ENCODE measurements around the gene TXNIP.
"Not testable (repeated sequence)": the region's sequence is repeated elsewhere in the genome, so short reads cannot be mapped to it uniquely, and the experiment has no call there.

TXNIP gene

GRCh38 chr1:145996433-145997015, at the start of gene TXNIP:
Gene TXNIP (minus strand): TSS chr1:145996579. CDS start chr1:145996266, 313 bp downstream.
- peak; percentile 99 for DNase-seq

DNA sequence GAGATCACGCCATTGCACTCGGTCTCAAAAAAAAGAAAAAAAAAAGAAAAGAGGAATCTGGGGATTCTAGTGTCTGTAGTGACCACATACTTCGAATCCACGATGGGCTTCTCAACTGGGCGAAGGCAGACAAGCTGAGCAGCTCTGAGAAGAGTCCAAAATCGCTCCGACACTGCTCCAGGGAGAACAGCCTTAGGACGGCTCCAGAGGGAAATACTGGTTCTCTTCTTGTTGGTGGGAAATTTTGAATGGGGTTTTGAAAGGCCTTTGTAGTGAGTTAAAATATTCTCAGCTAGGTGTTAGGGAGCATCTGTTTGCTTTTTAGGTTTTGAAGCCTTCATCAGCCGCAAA, 43.4 kb upstream of the TXNIP start:
- DNase-seq = peak; percentile 17

DNA sequence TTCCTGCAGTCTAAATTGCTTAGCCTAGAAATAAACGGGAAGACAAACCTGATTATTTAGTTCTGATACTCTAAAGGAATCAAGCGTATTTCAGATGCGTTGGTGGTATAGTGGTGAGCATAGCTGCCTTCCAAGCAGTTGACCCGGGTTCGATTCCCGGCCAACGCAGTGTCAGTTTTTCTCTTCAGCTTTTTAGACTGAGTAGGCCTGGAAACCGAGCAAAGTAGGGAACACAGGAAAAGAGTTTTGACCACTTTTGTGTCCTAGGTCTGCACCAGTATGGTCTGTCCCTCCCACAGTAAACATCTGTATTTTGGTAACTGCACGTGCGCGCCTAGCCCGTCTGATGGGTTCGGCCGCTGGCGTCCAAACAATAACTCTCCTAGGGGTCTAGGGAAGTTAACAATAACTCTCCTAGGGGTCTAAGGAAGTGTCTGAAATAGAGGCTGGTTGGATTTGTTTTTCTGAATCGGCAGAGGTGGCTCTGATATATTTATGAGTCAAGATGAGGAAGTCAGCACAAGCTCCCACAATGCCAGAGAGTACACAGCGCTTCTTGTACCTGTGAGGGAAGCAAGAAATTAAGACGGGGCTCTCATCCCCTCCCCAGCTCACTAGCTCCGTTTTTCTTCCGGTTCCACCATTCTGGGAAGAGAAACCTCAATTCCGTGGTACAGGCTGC, 40.7 kb upstream of the TXNIP start:
- peak; percentile 85 for DNase-seq

GRCh38 chr1:146036241-146036964, 40.0 kb upstream of the TXNIP start:
- DNase-seq = no peak

GRCh38 chr1:146035048-146035423, 38.7 kb upstream of the TXNIP start:
- DNase-seq = peak; percentile 52

DNA sequence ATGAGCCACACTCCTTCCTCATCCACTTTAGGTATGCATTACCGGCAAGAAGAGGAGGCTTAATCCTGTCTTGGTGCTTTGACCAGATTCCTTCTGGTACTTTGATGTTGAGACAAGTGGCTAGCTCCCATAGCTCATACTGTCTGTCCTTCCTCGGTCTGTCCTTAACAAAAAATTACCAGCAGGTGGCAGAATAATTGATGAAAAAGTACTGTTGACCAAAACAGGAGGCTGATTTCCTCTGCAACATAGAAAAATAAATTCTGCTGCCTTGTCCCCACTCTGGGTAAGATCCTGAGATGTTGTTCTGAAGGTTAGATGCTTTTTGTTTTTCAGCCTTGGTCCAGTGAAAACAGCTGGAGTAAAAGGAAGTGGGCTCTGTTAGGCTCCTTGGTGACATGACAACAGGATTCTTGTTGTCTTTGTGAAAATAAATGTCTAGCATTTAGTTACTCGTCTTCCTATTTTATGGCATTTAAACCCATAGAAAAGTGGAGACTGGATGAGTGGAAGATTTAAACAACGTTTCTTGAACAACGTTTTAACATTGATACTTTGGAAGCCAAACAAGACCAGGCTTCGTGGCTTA, 36.3 kb upstream of the TXNIP start:
- peak; percentile 36 for DNase-seq

GRCh38 chr1:146031476-146031875, 35.1 kb upstream of the TXNIP start:
- DNase-seq = no peak

DNA sequence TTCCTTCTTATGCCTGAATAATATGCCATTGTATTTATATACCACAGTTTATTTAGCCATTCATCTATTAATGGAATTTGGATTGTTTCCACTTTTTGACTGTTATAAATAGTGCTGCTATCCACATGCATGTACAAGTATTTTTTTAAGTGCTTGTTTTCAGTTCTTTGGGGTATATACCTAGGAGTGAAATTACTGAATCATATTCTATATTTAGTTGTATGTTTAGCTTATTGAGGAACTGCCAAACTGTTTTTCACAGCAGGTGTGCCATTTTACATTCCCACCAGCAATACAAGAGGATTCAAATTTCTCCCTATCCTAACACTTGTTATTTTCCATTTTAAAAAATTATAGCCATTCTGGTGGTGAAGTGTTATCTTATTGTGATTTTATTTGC, 32.7 kb upstream of the TXNIP start:
- no peak for DNase-seq

GRCh38 chr1:146026650-146027049, 30.3 kb upstream of the TXNIP start:
- not testable (repeated sequence) for DNase-seq

- not testable (repeated sequence) for DNase-seq
Measured at GRCh38 chr1:146025787-146026495, 29.6 kb upstream of the TXNIP start.

GRCh38 chr1:146022403-146023127, 26.2 kb upstream of the TXNIP start:
- DNase-seq = no peak

GRCh38 chr1:146021622-146022402, 25.4 kb upstream of the TXNIP start, which contains the start of gene HJV:
Gene HJV (minus strand): TSS chr1:146021735. CDS start chr1:146020231, 1,504 bp downstream.
- DNase-seq = no peak

DNA sequence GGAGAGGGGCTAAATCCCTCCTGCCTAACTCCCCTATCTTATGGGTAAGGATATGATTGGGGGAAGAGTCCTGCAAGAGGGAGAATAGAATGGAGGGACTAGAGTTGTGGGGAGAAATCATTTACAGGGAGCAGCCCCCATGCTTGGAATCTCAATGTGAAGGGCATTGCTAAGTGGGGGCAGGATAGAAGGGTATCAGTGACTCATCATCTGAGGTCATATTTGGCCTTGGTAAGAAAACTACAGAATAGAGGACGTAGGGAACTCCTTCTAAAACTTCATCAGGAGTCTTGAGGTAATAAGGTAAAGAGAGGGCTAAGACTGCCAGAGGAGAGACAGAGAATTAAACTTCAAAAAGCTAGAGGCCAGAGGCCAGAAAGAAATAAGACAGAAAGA, 24.7 kb upstream of the TXNIP start:
- DNase-seq = no peak

- no peak for DNase-seq
Measured at GRCh38 chr1:146020058-146021049, 24.0 kb upstream of the TXNIP start.

DNA sequence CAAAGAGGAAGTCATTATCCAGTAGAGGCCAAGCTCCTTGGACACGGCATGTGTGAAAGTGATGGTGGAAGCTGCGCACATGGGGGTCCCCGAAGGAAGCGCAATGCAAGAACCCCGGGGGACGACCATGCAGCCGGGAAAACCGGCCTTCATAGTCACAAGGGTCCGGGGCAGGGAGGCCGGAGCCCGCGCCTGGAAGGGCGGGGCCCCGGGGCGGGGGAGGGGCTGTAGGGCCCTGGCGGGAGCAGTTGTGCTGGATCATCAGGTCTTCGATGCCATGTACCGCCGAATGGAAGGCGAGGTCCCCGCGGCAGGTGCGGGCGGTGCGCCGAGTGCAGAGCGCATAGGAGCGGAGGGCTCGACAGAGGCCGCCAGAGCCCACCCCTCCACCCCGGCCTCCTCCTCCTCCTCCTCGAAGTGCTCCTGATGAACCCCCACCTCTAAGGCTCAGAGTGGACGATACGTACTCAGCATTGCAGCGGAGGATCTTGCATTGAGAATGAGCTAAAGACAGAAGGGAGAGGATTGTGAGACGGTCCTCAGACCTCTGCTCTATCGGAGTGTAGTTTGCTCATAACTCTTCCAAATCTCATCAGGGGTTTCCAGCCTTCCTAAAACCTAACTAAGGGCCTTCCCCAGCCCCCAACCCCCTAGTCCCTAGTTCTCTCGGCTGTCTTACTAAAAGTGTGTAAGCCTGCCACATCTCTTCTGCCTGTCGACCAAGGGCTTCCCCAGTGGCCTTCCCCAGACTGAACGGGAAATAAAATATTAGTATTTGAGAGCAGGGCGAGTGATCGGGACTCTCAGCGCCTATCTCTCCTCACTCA, 23.1 kb upstream of the TXNIP start:
- DNase-seq = peak; percentile 38

DNA sequence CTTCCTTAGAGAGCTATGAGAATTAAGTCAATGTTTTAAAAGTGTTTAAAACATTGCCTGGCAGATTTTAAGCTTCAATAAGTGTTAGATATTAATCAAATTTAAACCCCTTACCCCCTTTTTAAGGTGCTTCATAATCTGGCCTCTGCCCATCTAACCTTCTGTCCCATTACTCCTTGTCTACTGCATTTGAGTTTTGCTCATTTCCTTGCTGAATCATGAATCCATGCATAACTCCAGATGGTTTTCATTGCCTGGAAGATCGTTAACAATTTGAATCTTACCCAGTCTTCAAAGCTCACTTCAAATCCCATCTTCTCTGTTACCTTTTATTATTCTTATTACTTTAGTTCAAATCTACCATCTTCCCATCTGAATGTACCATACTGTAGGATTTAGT, 20.5 kb upstream of the TXNIP start:
- no peak for DNase-seq

DNA sequence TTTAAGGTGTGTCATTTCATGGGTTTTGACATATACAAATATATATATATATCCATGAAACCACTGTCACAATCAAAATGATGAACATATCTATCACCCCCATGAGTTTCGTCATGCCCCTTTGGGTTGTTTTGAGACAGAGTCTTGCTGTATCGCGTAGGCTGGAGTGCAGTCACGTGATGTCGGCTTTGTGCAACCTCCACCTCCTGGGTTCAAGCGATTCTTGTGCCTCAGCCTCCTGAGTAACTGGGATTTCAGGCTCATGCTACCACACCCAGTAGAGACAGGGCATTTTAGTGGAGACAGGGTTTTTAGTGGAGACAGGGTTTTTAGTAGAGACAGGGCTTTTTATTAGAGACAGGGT, 17.2 kb upstream of the TXNIP start:
- DNase-seq = no peak

DNA sequence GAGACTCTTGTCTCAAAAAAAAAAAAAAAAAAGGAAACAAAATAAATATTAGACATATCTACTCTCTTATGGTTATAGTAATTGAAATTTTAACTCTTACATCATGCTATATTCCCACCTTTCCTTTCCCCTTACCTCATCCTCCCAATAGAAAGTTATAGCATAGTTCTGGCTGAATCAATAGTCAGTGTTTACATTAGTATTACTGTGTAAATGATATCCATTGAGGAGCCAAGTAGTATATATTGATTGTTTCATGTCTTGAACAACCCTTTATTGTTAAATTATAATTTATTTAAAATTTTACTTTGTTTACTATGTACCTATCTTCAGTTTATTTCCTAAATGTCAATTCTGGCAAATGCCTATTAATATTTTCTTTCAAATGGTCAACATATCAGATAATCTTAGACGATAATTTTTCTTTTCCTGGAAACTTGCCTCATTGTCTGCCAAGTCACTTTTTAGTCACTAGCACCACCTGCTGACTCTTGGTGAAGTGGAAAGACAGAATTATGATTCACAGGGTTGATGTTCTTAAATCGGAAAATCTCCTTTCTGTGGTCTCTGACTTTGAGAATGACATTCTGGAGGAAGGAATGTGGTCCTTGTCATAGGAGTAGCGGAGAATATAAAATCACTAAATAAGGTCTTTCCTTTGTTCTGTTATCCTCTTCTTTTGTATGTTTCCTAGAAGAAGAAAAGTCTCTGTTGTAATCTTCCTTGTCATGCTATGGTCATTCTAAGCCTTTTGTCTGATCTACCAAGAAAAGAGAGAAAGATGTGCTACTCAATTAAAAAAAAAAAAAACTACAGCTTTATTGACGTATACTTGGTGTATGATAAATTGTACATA, 16.6 kb upstream of the TXNIP start:
- peak; percentile 60 for DNase-seq
